Measurements from ENCODE around the gene MBOAT1. TPM values are rescaled to one million over a fixed set of nuclear protein-coding genes. Genes with fewer than 3 reads are reported as not detected.

The MBOAT1 gene
- polyA plus RNA-seq, 1 donor from 2014 or later = not detected

- H3K9me2 ChIP-seq (ENCODE audit: insufficient read depth, low read length) = no peaks in the 10 kb centered on the region
- no peak overlapping the region for H3K27ac ChIP-seq (ENCODE audit: low read length)
- no peaks in the 10 kb centered on the region for H3K27me3 ChIP-seq (ENCODE audit: insufficient read depth, low read depth, low read length)
- H3F3A ChIP-seq (ENCODE audit: insufficient read depth, low read length, poor library complexity, severe bottlenecking) = no peaks in the 10 kb centered on the region
- no peak overlapping the region for H3K4me3 ChIP-seq (ENCODE audit: low read length)
- no peaks in the 10 kb centered on the region for H4K20me1 ChIP-seq (ENCODE audit: insufficient read depth)
- H2AFZ ChIP-seq (ENCODE audit: low read depth, low read length) = no peak overlapping the region
- no peak overlapping the region for H3K4me2 ChIP-seq (ENCODE audit: low read length)
- no peaks in the 10 kb centered on the region for H3K79me2 ChIP-seq (replicated peaks; ENCODE audit: insufficient read depth, low read length)
- H3K36me3 ChIP-seq (ENCODE audit: insufficient read depth, low read length) = no peaks in the 10 kb centered on the region
- no peaks in the 10 kb centered on the region for H3K9me3 ChIP-seq (ENCODE audit: low read length)
- H3K9ac ChIP-seq (ENCODE audit: low read length) = no peak overlapping the region
- no peak for TF ChIP-seq POLR2AphosphoS5 (IDR thresholded peaks at IDR 0.05)
- TF ChIP-seq TAF1 (IDR thresholded peaks at IDR 0.05; ENCODE audit: low read depth) = no peak
- TF ChIP-seq CTCF (IDR thresholded peaks at IDR 0.05; ENCODE audit: poor library complexity, severe bottlenecking) = no peak
- no peak for TF ChIP-seq EP300 (conservative IDR thresholded peaks at IDR 0.05; ENCODE audit: poor library complexity, severe bottlenecking)
- no peak for TF ChIP-seq MXI1 (conservative IDR thresholded peaks at IDR 0.05; ENCODE audit: poor library complexity, severe bottlenecking)
- no peak for TF ChIP-seq EZH2 (IDR thresholded peaks at IDR 0.05; ENCODE audit: borderline replicate concordance, insufficient read depth, low read length, poor library complexity, severe bottlenecking)
- no peak for TF ChIP-seq REST (IDR thresholded peaks at IDR 0.05; ENCODE audit: borderline replicate concordance)
- no peak for TF ChIP-seq RAD21 (conservative IDR thresholded peaks at IDR 0.05)
- TF ChIP-seq SMC3 (conservative IDR thresholded peaks at IDR 0.05; ENCODE audit: poor library complexity) = no peak
These were observed 22.8 kb upstream of the MBOAT1 start for GRCh38 chr6:20235041-20235440.

GRCh38 chr6:20234136-20234535 is 21.9 kb upstream of the MBOAT1 start:
- TF ChIP-seq POLR2AphosphoS5 (IDR thresholded peaks at IDR 0.05) = no peak
- TF ChIP-seq REST (IDR thresholded peaks at IDR 0.05; ENCODE audit: borderline replicate concordance) = no peak
- TF ChIP-seq CTCF (IDR thresholded peaks at IDR 0.05; ENCODE audit: poor library complexity, severe bottlenecking) = no peak
- no peak for TF ChIP-seq EZH2 (IDR thresholded peaks at IDR 0.05; ENCODE audit: borderline replicate concordance, insufficient read depth, low read length, poor library complexity, severe bottlenecking)
- no peak for TF ChIP-seq TAF1 (IDR thresholded peaks at IDR 0.05; ENCODE audit: low read depth)
- TF ChIP-seq MXI1 (conservative IDR thresholded peaks at IDR 0.05; ENCODE audit: poor library complexity, severe bottlenecking) = no peak
- no peak for TF ChIP-seq RAD21 (conservative IDR thresholded peaks at IDR 0.05)
- TF ChIP-seq EP300 (conservative IDR thresholded peaks at IDR 0.05; ENCODE audit: poor library complexity, severe bottlenecking) = no peak
- H3K36me3 ChIP-seq (ENCODE audit: insufficient read depth, low read length) = no peaks in the 10 kb centered on the region

More at GRCh38 chr6:20234136-20234535, 21.9 kb upstream of the MBOAT1 start:
- Histone ChIP-seq H3K27me3 (ENCODE audit: insufficient read depth, low read depth, low read length) (no peaks in the 10 kb centered on the region), H2AFZ (ENCODE audit: low read depth, low read length) (no peak overlapping the region), H3K4me3 (ENCODE audit: low read length) (no peak overlapping the region), H3K4me2 (ENCODE audit: low read length) (no peak overlapping the region), H4K20me1 (ENCODE audit: insufficient read depth) (no peaks in the 10 kb centered on the region), H3K79me2 (replicated peaks; ENCODE audit: insufficient read depth, low read length) (no peaks in the 10 kb centered on the region), H3K9me2 (ENCODE audit: insufficient read depth, low read length) (no peaks in the 10 kb centered on the region), H3K9me3 (ENCODE audit: low read length) (no peaks in the 10 kb centered on the region), H3F3A (ENCODE audit: insufficient read depth, low read length, poor library complexity, severe bottlenecking) (no peaks in the 10 kb centered on the region), H3K9ac (ENCODE audit: low read length) (no peak overlapping the region), H3K27ac (ENCODE audit: low read length) (no peak overlapping the region)
